GM21723 (cell line): Measurements from ENCODE around the gene MALAT1.

Experiments
- ATAC-seq: cut with Tn5 transposase; IDR thresholded peaks from one replicate; pipeline ENCODE4 v1.9.1; 2021; ENCODE audit warnings: mild to moderate bottlenecking, moderate library complexity; ENCODE audit not compliant: unreplicated experiment

Gene MALAT1

DNA sequence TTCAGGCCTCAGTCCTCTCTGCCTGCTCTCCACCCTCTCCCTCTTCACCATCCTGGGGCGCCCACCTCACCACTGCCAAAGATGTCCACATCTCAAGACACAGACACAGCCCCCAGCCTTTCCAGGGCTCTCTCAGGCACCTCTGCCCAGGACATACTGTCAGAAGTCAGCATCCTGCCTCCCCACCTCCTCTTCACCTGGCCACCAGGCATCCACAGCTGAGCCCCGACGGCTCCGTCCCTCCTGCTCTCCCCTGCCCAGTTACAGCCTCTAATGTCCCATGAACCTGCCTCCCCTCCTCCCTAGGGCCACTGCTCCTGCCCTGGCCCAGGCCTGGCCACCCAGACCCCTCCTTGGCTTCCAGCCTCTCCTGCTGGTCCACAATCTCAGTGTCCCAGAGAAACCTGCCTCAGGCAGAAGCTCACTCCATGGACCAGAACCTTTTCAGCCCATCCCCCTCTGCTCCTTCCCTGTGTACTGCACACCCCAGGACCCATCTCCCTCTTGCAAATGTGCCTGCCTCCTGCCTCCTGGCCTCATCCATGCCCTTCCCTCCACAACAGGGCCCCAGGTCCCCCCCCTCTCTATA lies 56.1 kb downstream of the MALAT1 start:
- no peak for ATAC-seq

GRCh38 chr11:65555693-65556231 lies 56.9 kb downstream of the MALAT1 start:
- ATAC-seq = no peak
